IPS-20b (cell line): ENCODE measurements around the gene PRR20A.
"Not testable (repeated sequence)": the region's sequence is repeated elsewhere in the genome, so short reads cannot be mapped to it uniquely, and the experiment has no call there.

Experiments
- H3K27ac ChIP-seq: one replicate; pipeline ENCODE4 v1.5.1; 2013; ENCODE audit warnings: low read length
- H3K27me3 ChIP-seq: 2 replicates; pipeline ENCODE4 v1.6.1; 2013; ENCODE audit warnings: mild to moderate bottlenecking, low read length, inconsistent platforms; ENCODE audit not compliant: insufficient read depth
- H3K36me3 ChIP-seq: 2 replicates; pipeline ENCODE4 v1.6.1; 2013; ENCODE audit warnings: low read depth, mild to moderate bottlenecking, inconsistent platforms, low read length, moderate library complexity; ENCODE audit not compliant: insufficient read depth
- H3K4me1 ChIP-seq: 2 replicates; pipeline ENCODE4 v1.6.1; 2013; ENCODE audit warnings: mild to moderate bottlenecking, control low read depth, inconsistent platforms, low read length, moderate library complexity; ENCODE audit not compliant: insufficient read depth
- H3K4me3 ChIP-seq: 2 replicates; pipeline ENCODE4 v1.5.1; 2013; ENCODE audit warnings: mild to moderate bottlenecking, low read length, inconsistent platforms
- H3K9ac ChIP-seq: 2 replicates; pipeline ENCODE4 v1.6.1; 2013; ENCODE audit warnings: low read depth, mild to moderate bottlenecking, inconsistent platforms, low read length, moderate library complexity
- H3K9me3 ChIP-seq: 2 replicates; pipeline ENCODE4 v1.6.1; 2013; ENCODE audit warnings: mild to moderate bottlenecking, low read depth, low read length, inconsistent platforms; ENCODE audit not compliant: insufficient read depth

PRR20A gene

DNA sequence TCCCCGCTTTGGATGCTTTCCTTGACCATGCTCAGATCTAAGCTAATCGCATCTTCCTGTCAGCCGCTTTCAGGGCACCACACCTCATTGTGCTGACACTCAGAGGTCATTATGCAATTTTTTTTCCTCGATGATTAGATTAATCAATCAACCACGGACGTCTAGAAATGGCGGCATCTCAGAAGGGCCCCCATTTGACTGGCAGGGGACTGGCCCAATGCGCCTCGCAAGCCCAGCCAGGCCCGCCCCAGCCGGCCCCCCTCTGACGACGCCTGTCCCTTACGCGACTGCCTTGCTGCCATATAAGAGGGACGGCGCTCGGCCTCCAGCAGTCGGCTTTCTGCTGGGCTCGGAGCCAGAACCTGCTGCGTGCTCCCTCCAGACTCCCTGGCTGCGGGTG, 26.2 kb downstream of the PRR20A start, which contains the start of gene PRR20E:
PRR20E (plus strand) TSS at position 301 of the 400 bp plus-strand sequence. CDS start 387 bp downstream, outside the sequence.
- not testable (repeated sequence) for H3K9ac ChIP-seq, H3K9me3 ChIP-seq, H3K4me1 ChIP-seq, H3K27ac ChIP-seq, H3K36me3 ChIP-seq, H3K4me3 ChIP-seq, H3K27me3 ChIP-seq

DNA sequence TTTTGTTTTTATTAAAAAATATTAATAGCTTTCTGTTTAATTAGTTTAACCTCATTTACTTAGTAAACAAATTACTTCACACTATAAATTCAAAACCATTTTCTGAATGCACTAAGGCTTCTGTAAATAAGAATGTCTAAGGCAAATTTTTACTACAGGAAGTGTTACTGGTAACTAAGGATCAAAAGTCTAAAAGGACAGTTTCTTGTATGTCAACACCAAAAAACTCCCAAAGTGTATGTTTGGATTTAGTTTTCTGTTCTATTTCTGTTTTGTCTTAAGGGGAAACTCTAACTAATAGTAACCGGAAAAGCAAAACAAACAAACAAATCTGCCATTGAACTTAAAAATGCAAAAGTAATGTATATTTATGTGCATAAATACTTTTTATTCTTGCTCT, 50.9 kb downstream of the PRR20A start:
- no peak overlapping the region for H3K27ac ChIP-seq
- no peaks in the 10 kb centered on the region for H3K36me3 ChIP-seq
- no peaks in the 10 kb centered on the region for H3K9me3 ChIP-seq

More for the DNA sequence above, 50.9 kb downstream of the PRR20A start:
- no peaks in the 10 kb centered on the region for H3K4me1 ChIP-seq
- no peak overlapping the region for H3K4me3 ChIP-seq
- no peaks in the 10 kb centered on the region for H3K27me3 ChIP-seq
- H3K9ac ChIP-seq = no peak overlapping the region
